CD4-positive, alpha-beta memory T cell (primary cell): ENCODE data around the gene PRDM16. TPM values are rescaled to one million over a fixed set of nuclear protein-coding genes. Genes with fewer than 3 reads are reported as not detected.

Experiments
- CTCF ChIA-PET: fragments of 350-600 bp; sonication (Branson Sonifier 250); formaldehyde crosslinking; loops from one replicate; lab custom pipeline; 2021; ENCODE audit warnings: inconsistent platforms; ENCODE audit not compliant: partially characterized antibody; lab: Charles Lee
- POLR2A ChIA-PET: fragments of 350-600 bp; sonication (Branson Sonifier 250); formaldehyde crosslinking; loops from one replicate; lab custom pipeline; 2021; ENCODE audit not compliant: partially characterized antibody; lab: Charles Lee
- DNase-seq, 5 donors: peaks; one replicate each; pipeline versions ENCODE4 v3.0.0 to v3.0.0-alpha.2; 2020 to 2022; ENCODE audit warnings: mixed read lengths in 1 of 5
- H3K27ac ChIP-seq: one replicate; pipeline ENCODE4 v1.7.0; 2013; ENCODE audit warnings: low read depth, low read length
- H3K27me3 ChIP-seq: 2 replicates; pipeline ENCODE4 v1.7.0; 2013; ENCODE audit warnings: mild to moderate bottlenecking, low read length, moderate library complexity; ENCODE audit not compliant: insufficient read depth
- H3K36me3 ChIP-seq: 2 replicates; pipeline ENCODE4 v1.7.0; 2013; ENCODE audit warnings: mild to moderate bottlenecking, low read length, moderate library complexity; ENCODE audit not compliant: insufficient read depth
- H3K4me1 ChIP-seq: 2 replicates; pipeline ENCODE4 v1.7.0; 2013; ENCODE audit warnings: mild to moderate bottlenecking, low read length, moderate library complexity; ENCODE audit not compliant: insufficient read depth
- H3K4me3 ChIP-seq, 2 donors: one replicate each; pipeline ENCODE4 v1.7.0; 2013; ENCODE audit warnings: low read length in 2 of 2, mild to moderate bottlenecking in 1 of 2
- H3K9me3 ChIP-seq, 2 donors: one replicate each; pipeline ENCODE4 v1.7.0; 2013; ENCODE audit warnings: low read length in 2 of 2, control low read depth in 1 of 2; ENCODE audit not compliant: control insufficient read depth in 1 of 2
- H3K27ac Mint-ChIP-seq, 7 donors: one replicate each; pipeline ENCODE4 v1.8.0; 2020 to 2021; ENCODE audit warnings: mixed read lengths in 7 of 7, mild to moderate bottlenecking in 6 of 7, inconsistent platforms in 3 of 7, moderate library complexity in 3 of 7
- H3K27me3 Mint-ChIP-seq, 2 donors: one replicate each; pipeline ENCODE4 v1.8.0; 2020 to 2021; ENCODE audit warnings: mixed read lengths in 2 of 2
- H3K36me3 Mint-ChIP-seq, 2 donors: one replicate each; pipeline ENCODE4 v1.8.0; 2020 to 2021; ENCODE audit warnings: mixed read lengths in 2 of 2, inconsistent platforms in 1 of 2, mild to moderate bottlenecking in 1 of 2
- H3K4me1 Mint-ChIP-seq, 4 donors: one replicate each; pipeline ENCODE4 v1.8.0; 2020 to 2021; ENCODE audit warnings: mixed read lengths in 4 of 4, mild to moderate bottlenecking in 1 of 4
- H3K4me3 Mint-ChIP-seq, 8 donors: one replicate each; pipeline ENCODE4 v1.8.0; 2020 to 2021; ENCODE audit warnings: mixed read lengths in 8 of 8, mild to moderate bottlenecking in 7 of 8, moderate library complexity in 6 of 8, inconsistent platforms in 3 of 8
- H3K9me3 Mint-ChIP-seq, 8 donors: one replicate each; pipeline ENCODE4 v1.8.0; 2020 to 2021; ENCODE audit warnings: mixed read lengths in 8 of 8, mild to moderate bottlenecking in 5 of 8, inconsistent platforms in 3 of 8, moderate library complexity in 1 of 8
- intact Hi-C: fragments of 100-400 bp; cut with micrococcal nuclease; formaldehyde crosslinking; loops from one replicate; pipeline ENCODE4 v1.15.1; 2023
- polyA plus RNA-seq, 2 donors: library from polyadenylated mRNA; unstranded; fragments of 300-500 nt; fragmentation: Illumina TruSeq; gene quantifications; one replicate each; pipeline ENCODE4 v1.2.3, GENCODE V29; 2021
- total RNA-seq, 2 experiments: library from RNA; stranded (reverse); gene quantifications; one replicate each; pipeline ENCODE4 v1.2.3, GENCODE V29; 2021

PRDM16 gene
- total and polyA plus RNA-seq, 4 experiments from 2014 or later: not detected

DNA sequence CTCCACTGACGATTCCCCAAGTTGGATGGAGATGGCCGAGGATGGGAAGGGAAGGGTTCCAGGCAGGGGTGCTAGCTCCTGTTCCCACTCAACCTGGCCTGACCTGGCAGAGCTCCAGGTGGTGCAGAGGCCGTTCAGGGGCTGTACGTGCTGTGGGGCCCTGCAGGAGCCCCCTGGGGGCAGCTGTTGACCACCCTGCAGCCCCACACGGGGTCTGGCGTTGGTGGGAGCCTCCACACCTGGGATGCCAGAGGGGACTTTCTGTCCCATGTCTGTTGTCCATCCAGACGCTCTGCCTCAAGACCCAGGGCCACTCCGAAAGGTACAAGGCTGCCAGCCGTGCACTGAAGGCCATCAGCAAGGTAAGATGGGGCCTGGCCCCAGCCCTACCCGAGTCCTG is 405.4 kb downstream of the PRDM16 start:
- peak in 1 of 5 donors; percentile 9 for DNase-seq
- Mint-ChIP-seq H3K9me3 (peaks cover 0 to 2% (median 0%) of the 10 kb centered on the region in 8 donors), H3K4me3 (no peak overlapping the region), H3K27ac (no peak overlapping the region), H3K27me3 (peaks cover 0 to 5% of the 10 kb centered on the region in 2 donors), H3K36me3 (no peaks in the 10 kb centered on the region), H3K4me1 (no peaks in the 10 kb centered on the region)
- no peak overlapping the region for H3K4me3 ChIP-seq
- H3K4me1 ChIP-seq: no peaks in the 10 kb centered on the region
- H3K27me3 ChIP-seq: no peaks in the 10 kb centered on the region
- ChIA-PET POLR2A (no interaction called here), CTCF (no interaction called here)
- intact Hi-C loops: no loop called here
- no peaks in the 10 kb centered on the region for H3K9me3 ChIP-seq
- H3K36me3 ChIP-seq: no peaks in the 10 kb centered on the region
- H3K27ac ChIP-seq: no peak overlapping the region

DNA sequence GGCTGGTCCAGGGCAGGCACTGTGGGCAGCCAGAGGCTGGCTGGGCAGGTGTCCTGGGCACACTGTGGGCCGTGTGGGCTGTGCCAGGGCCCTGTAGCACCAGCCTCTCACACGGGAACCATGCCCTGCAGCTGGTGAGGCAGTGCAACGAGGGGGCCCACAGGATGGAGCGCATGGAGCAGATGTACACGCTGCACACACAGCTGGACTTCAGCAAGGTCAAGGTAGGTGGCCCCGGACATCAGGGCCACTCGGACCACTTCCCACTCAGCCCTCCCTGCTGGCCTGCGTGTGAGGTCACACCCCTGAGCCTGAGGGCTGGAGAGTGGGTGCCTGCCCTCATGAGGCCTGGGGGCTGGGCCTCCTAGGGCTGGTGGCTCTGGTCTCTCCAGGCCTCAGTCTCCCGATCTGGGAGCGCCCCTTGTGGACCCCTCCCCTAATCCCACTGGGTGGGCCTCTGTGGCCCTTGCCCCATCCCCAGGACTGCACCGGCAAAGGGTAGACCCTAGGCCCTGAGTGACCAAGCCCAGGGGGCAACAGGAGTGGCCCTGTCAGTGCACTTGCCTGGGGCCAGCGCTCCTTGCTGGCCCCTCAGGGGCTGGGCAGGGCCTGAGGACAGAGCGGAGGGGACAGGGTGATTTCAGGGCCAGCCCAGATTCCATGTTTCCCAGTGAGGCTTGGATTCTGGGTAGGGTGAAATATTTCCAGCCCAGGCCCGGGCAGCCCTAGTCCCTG is 407.0 kb downstream of the PRDM16 start:
- ChIA-PET POLR2A (no interaction called here), CTCF (interaction anchor here (1.0 kb wide), 1 partner anchor 15 kb away, joined by 3 read pairs; no protein-coding TSS in a partner anchor)
- H3K27me3 ChIP-seq: no peaks in the 10 kb centered on the region
- H3K4me1 ChIP-seq: no peaks in the 10 kb centered on the region
- Mint-ChIP-seq H3K36me3 (no peaks in the 10 kb centered on the region), H3K4me1 (no peaks in the 10 kb centered on the region), H3K27me3 (no peaks in the 10 kb centered on the region), H3K4me3 (no peak overlapping the region), H3K9me3 (no peaks in the 10 kb centered on the region), H3K27ac (no peak overlapping the region)
- H3K9me3 ChIP-seq: no peaks in the 10 kb centered on the region
- DNase-seq: no peak
- no peaks in the 10 kb centered on the region for H3K36me3 ChIP-seq
- intact Hi-C loops: no loop called here
- H3K27ac ChIP-seq: no peak overlapping the region
- no peak overlapping the region for H3K4me3 ChIP-seq

DNA sequence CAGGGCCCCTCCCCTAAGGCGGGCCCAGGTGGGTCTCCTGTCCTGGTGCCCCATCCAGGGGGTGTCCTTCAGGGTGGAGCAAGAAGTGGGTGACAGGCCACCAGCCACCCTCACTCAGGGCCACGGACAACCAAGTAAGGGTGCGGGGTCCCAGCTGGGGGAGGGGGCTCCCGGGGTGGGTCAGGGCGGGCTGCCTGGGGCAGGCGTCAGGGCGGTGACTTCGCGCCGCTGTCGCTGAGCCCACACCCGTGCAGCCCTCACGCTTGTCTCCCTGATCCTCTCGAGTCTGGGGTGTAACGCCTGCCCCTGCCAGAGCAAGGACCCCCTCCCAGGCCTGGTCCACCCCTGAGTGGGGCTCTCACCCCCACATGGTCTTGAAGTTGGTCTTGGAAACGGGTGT is 407.7 kb downstream of the PRDM16 start:
- Histone ChIP-seq H3K4me1 (no peaks in the 10 kb centered on the region), H3K27me3 (no peaks in the 10 kb centered on the region), H3K4me3 (no peak overlapping the region), H3K36me3 (no peaks in the 10 kb centered on the region), H3K27ac (no peak overlapping the region), H3K9me3 (no peaks in the 10 kb centered on the region)
- no peaks in the 10 kb centered on the region for H3K27me3 Mint-ChIP-seq
- no peak for DNase-seq
- no peak overlapping the region for H3K27ac Mint-ChIP-seq
- ChIA-PET POLR2A (no interaction called here), CTCF (no interaction called here)
- no peaks in the 10 kb centered on the region for H3K36me3 Mint-ChIP-seq
- no peaks in the 10 kb centered on the region for H3K9me3 Mint-ChIP-seq
- H3K4me1 Mint-ChIP-seq: no peaks in the 10 kb centered on the region
- intact Hi-C loops: no loop called here
- no peak overlapping the region for H3K4me3 Mint-ChIP-seq

DNA sequence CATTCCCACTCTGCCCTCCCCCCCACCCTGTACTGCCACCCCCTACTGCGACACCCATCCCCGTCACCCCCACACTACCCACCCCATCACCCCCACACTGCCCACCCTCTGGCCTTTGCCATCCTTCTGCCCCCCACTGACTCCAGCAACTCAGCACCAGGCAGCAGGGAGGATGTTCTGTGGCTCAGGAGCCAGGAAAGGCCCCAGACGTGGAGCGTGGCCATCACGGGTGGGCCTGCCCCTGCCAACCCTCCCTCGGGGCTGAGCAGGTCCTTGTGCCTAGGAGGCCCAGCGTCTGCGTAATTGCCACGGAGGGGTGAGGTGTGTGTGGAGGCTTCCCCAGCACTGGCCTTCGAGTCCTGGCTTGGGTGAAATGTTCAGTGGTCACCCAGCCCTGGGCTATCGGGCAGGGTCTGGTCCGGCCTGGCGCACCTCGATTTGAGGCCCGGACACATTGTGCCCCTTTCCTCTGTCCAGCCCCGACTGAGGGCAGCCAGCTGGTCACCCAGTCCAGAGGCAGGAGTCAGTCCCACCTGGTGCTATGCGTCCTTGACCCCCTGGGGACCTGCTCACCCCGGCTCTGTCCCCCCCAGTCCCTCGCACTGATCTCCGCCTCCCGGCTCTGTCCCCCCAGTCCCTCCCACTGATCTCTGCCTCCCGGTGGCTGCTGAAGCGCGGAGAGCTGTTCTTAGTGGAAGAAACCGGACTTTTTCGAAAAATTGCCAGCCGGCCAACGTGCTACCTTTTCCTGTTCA is 408.4 kb downstream of the PRDM16 start:
- Histone ChIP-seq H3K4me1 (no peaks in the 10 kb centered on the region), H3K36me3 (no peaks in the 10 kb centered on the region), H3K27me3 (no peaks in the 10 kb centered on the region), H3K9me3 (no peaks in the 10 kb centered on the region), H3K27ac (no peak overlapping the region), H3K4me3 (no peak overlapping the region)
- Mint-ChIP-seq H3K4me1 (no peaks in the 10 kb centered on the region), H3K4me3 (no peak overlapping the region), H3K27me3 (no peaks in the 10 kb centered on the region), H3K36me3 (no peaks in the 10 kb centered on the region), H3K27ac (no peak overlapping the region), H3K9me3 (no peaks in the 10 kb centered on the region)
- ChIA-PET CTCF (no interaction called here), POLR2A (no interaction called here)
- intact Hi-C loops: no loop called here
- no peak for DNase-seq

DNA sequence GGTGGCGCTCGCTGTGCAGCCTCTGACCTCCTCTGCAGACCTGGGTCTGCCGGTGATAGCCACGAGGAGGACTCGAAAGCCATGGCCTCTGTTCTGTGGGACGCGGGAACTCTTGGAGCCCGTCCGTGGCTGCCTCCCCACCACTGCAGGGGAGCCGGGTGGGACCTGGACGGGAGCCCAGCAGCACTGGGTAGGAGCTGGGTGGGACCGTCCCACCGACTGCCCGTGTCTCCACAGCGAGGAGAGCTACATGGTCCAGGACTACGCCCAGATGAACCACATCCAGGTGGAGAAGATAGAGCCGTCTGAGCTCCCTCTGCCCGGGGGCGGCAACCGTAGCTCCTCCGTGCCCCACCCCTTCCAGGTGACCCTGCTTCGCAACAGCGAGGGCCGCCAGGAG is 409.2 kb downstream of the PRDM16 start:
- ChIA-PET POLR2A (no interaction called here), CTCF (no interaction called here)
- Mint-ChIP-seq H3K27me3 (no peaks in the 10 kb centered on the region), H3K9me3 (no peaks in the 10 kb centered on the region), H3K27ac (no peak overlapping the region), H3K4me3 (no peak overlapping the region), H3K36me3 (no peaks in the 10 kb centered on the region), H3K4me1 (no peaks in the 10 kb centered on the region)
- Histone ChIP-seq H3K9me3 (no peaks in the 10 kb centered on the region), H3K4me1 (no peaks in the 10 kb centered on the region), H3K4me3 (no peak overlapping the region), H3K27me3 (no peaks in the 10 kb centered on the region), H3K27ac (no peak overlapping the region), H3K36me3 (no peaks in the 10 kb centered on the region)
- no peak for DNase-seq
- intact Hi-C loops: no loop called here

DNA sequence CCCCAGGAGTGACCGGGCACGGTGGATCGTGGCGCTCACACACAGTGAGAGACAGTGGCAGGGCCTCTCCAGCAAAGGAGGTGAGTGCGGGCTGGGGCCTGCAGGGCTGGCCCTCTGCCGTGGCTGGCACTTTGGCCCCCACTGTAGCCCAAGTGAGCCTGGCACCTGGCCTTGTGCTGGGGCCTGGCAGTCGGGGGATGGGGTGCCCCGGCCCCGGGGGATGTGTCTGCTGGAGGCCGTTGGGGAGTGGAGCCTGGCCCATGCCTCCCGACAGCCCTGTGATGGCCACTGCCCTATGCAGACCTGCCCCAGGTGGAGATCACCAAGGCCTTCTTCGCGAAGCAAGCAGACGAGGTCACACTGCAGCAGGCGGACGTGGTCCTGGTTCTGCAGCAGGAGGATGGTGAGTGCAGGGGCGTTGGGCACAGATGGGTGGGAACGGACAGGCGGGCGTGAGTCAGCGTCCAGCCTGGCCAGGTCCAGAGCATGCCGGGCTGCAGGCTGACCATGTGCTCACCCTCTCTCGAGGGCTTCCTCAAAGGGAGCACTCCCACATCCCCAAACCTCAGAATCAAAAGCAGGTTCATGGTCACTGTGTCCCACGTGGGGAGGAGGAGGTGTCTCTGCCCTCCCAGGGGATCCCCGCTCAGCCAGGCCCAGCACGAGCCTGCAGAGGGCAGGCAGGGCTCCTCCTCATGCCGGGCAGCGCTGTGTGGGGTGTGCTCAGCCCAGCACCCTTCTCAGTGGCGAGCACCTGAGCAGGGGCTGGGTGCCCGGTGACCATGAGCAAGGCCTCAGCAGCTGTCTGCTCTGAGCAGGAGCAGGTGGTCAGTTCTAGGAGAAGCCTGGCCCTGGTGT is 410.7 kb downstream of the PRDM16 start:
- Histone ChIP-seq H3K27ac (no peak overlapping the region), H3K4me1 (no peaks in the 10 kb centered on the region), H3K27me3 (no peaks in the 10 kb centered on the region), H3K9me3 (no peaks in the 10 kb centered on the region), H3K36me3 (no peaks in the 10 kb centered on the region), H3K4me3 (no peak overlapping the region)
- ChIA-PET POLR2A (no interaction called here), CTCF (interaction anchor here (2.0 kb wide), 1 partner anchor 27 kb away, joined by 5 read pairs; no protein-coding TSS in a partner anchor)
- Mint-ChIP-seq H3K4me3 (no peak overlapping the region), H3K36me3 (no peaks in the 10 kb centered on the region), H3K9me3 (no peaks in the 10 kb centered on the region), H3K4me1 (peaks cover 0 to 1% (median 0%) of the 10 kb centered on the region in 4 donors), H3K27me3 (no peaks in the 10 kb centered on the region), H3K27ac (no peak overlapping the region)
- intact Hi-C loops: no loop called here
- DNase-seq: no peak

DNA sequence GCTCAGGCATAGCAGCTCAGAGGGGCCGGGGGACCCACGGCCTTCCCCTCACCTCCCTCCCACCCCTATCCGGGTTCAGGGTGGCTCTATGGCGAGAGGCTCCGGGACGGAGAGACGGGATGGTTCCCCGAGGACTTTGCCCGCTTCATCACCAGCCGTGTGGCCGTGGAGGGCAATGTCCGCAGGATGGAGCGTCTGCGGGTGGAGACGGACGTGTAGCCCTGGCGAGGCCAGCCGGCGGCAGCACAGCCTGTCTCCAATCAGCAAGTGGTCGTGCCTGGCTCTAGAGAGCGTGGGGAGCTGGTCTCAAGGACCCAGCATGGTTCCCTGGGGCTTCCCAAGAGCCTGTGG is 411.3 kb downstream of the PRDM16 start:
- Histone ChIP-seq H3K36me3 (no peaks in the 10 kb centered on the region), H3K4me1 (no peaks in the 10 kb centered on the region), H3K27me3 (no peaks in the 10 kb centered on the region), H3K27ac (no peak overlapping the region), H3K9me3 (no peaks in the 10 kb centered on the region), H3K4me3 (no peak overlapping the region)
- Mint-ChIP-seq H3K4me1 (peaks cover 0 to 1% (median 0%) of the 10 kb centered on the region in 4 donors), H3K4me3 (no peak overlapping the region), H3K36me3 (no peaks in the 10 kb centered on the region), H3K27me3 (no peaks in the 10 kb centered on the region), H3K9me3 (no peaks in the 10 kb centered on the region), H3K27ac (no peak overlapping the region)
- intact Hi-C loops: no loop called here
- DNase-seq: no peak
- CTCF ChIA-PET: interaction anchor here (2.0 kb wide), 1 partner anchor 27 kb away, joined by 5 read pairs; no protein-coding TSS in a partner anchor
- POLR2A ChIA-PET: no interaction called here
